Thymus (tissue), 11 donors: ENCODE results near the gene THSD4. TPM values are rescaled to one million over a fixed set of nuclear protein-coding genes. Genes with fewer than 3 reads are reported as not detected.
"Not testable (repeated sequence)": the region's sequence is repeated elsewhere in the genome, so short reads cannot be mapped to it uniquely, and the experiment has no call there.

Experiments
- DNase-seq, 9 donors: peaks; one replicate each; pipeline ENCODE4 v3.0.0-alpha.2; 2013; ENCODE audit warnings: low spot score in 9 of 9, low read depth in 6 of 9, missing footprints in 1 of 9
- H3K27ac ChIP-seq, 2 donors: one replicate each; pipeline ENCODE4 v1.5.1; 2013; ENCODE audit warnings: control low read depth in 1 of 2, low read depth in 1 of 2, low read length in 1 of 2, mild to moderate bottlenecking in 1 of 2, moderate library complexity in 1 of 2
- H3K27me3 ChIP-seq, 2 donors: one replicate each; pipeline ENCODE4 v1.5.1; 2013; ENCODE audit warnings: low read length in 1 of 2; ENCODE audit not compliant: control insufficient read depth in 2 of 2, insufficient read depth in 1 of 2
- H3K36me3 ChIP-seq, 2 donors: one replicate each; pipeline ENCODE4 v1.5.1; 2013; ENCODE audit warnings: low read length in 1 of 2, mild to moderate bottlenecking in 1 of 2, moderate library complexity in 1 of 2; ENCODE audit not compliant: control insufficient read depth in 2 of 2, insufficient read depth in 2 of 2
- H3K4me1 ChIP-seq, 2 donors: one replicate each; pipeline ENCODE4 v1.5.1; 2013; ENCODE audit warnings: low read length in 2 of 2; ENCODE audit not compliant: control insufficient read depth in 2 of 2, insufficient read depth in 2 of 2
- H3K4me3 ChIP-seq, 2 donors: one replicate each; pipeline ENCODE4 v1.5.1; 2013; ENCODE audit warnings: low read length in 2 of 2, control low read depth in 1 of 2, mild to moderate bottlenecking in 1 of 2
- H3K9me3 ChIP-seq, 2 donors: one replicate each; pipeline ENCODE4 v1.5.1; 2013; ENCODE audit warnings: low read length in 1 of 2, mild to moderate bottlenecking in 1 of 2; ENCODE audit not compliant: control insufficient read depth in 2 of 2, insufficient read depth in 1 of 2
- WGBS: extraction: QIAGEN DNeasy Blood & Tissue Kit; methylation state at CpG from one replicate; pipeline ENCODE4 v1.1.7; 2013; 5-methylcytosine and 5-hydroxymethylcytosine counted together
- polyA plus RNA-seq: library from polyadenylated mRNA; stranded (reverse); fragments of 200-250 nt; gene quantifications from one replicate; pipeline ENCODE4 v1.2.3, GENCODE V29; 2013
- total RNA-seq: library from RNA; stranded (reverse); fragments of 120-200 nt; gene quantifications from one replicate; pipeline ENCODE4 v1.2.4, GENCODE V29; 2013
- donor health status: healthy.

Gene THSD4
- total and polyA plus RNA-seq, 2 donors = 1.7 to 2.2 TPM

DNA sequence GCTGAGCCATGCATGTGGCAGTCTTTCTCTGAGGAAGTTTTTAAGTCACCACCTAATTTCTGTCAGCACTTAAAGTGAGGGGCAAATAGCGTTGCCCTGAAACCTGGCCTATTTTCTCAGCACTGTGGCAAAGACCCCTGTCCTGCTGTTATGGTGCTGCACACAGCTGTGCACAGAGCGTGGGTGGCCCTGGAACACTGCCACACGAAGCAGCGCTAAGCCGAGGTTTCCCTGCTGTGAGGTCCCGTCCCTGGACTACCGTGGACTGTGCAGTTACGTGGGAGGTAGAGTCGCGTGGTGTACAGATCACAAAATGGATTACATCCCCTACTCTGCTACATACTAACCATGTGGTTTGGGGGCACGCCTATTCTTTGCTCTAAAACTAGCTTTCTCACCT lies 593.5 kb downstream of the THSD4 start:
- Histone ChIP-seq H3K4me3 (no peak overlapping the region), H3K27ac (no peak overlapping the region), H3K27me3 (no peaks in the 10 kb centered on the region), H3K36me3 (no peaks in the 10 kb centered on the region), H3K4me1 (no peaks in the 10 kb centered on the region), H3K9me3 (no peaks in the 10 kb centered on the region)
- no peak for DNase-seq
- 91% methylated on average over 11 of the region's 11 CpGs for WGBS

DNA sequence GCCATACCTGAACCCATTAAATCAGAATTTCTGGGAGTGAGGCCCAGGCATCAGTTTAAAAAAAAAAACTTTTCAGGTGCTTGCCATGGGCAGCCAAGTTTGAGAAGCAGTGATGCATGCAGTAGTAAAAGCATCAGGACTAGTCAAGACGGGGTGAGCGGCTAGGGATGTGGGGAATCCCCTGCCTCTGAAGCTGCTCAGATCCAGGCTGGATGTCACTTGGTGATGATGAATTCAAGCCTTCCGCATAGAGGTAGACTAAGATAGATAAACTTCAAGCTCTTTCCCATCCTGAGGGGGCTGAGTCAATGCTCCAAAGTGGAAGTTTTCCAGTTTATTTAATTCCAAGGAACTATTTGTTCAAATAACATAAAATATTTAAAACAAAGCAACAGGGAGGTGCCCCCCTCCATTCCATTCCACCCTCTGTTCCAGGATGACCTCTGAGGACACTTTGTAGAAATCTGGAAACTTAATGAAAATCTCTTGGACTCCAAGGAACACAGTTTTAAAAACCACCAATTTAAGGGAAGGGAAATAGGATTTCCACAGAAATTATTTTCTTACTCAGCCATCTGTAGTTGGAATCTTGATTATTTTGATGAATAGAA lies 594.6 kb downstream of the THSD4 start:
- no peak for DNase-seq
- H3K9me3 ChIP-seq = no peaks in the 10 kb centered on the region
- no peaks in the 10 kb centered on the region for H3K27me3 ChIP-seq
- 93% methylated on average over 3 of the region's 3 CpGs for WGBS
- no peaks in the 10 kb centered on the region for H3K4me1 ChIP-seq
- no peak overlapping the region for H3K27ac ChIP-seq
- no peaks in the 10 kb centered on the region for H3K36me3 ChIP-seq
- H3K4me3 ChIP-seq = no peak overlapping the region

DNA sequence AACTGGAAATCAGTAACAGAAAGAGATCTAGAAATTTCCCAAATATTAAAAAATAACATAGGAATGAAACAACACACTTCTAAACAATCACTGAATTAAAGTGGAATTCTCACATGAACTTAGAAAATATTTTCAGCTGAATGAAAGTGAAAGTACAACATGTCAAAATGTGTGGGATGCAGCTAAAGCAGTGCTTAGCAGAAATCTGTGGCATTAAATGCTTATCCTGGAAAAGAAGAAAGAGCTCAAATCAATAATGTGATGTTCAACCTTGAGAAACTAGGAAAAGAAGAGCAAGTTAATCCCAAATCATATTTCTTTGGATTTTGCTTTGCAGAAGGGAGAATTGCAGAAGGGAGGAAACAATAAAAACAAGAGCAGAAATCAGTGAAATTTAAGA lies 596.9 kb downstream of the THSD4 start:
- H3K27me3 ChIP-seq = no peaks in the 10 kb centered on the region
- no peak overlapping the region for H3K4me3 ChIP-seq
- H3K27ac ChIP-seq = no peak overlapping the region
- no peaks in the 10 kb centered on the region for H3K9me3 ChIP-seq
- H3K36me3 ChIP-seq = no peaks in the 10 kb centered on the region
- no peak for DNase-seq
- H3K4me1 ChIP-seq = no peaks in the 10 kb centered on the region

DNA sequence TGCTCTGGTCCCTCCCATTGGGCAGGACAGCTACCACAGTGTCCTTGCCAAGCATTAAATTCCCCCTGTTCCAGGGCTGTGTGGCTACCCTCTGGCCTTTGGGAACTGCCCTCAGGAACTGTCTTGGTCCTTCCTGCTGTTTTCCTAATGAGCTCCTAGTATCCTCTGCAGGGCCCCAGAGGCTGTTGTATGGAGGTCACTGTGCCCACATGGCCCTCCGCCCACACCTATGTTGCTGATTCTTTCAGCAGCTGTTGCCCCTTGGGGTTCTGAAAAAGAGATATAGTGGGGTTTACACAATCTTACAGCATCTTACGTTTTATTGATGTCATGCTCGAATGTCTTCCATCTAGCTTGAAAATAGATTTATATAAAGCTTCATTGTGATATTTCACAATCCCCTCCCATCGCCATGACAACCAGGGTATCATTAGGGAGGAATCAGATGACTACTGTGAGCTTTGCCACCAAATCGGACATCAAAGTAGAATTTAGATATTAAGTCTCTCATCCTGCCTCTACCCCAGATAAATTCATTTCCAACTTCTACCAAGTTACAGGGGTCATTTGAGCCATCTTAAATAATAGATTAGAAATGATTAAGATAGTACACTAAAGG lies 598.0 kb downstream of the THSD4 start:
- 94% methylated on average over 5 of the region's 5 CpGs for whole genome bisulfite sequencing
- H3K4me1 ChIP-seq = no peaks in the 10 kb centered on the region
- no peaks in the 10 kb centered on the region for H3K36me3 ChIP-seq
- H3K27ac ChIP-seq = no peak overlapping the region
- H3K4me3 ChIP-seq = no peak overlapping the region
- no peak for DNase-seq
- H3K27me3 ChIP-seq = no peaks in the 10 kb centered on the region
- H3K9me3 ChIP-seq = no peaks in the 10 kb centered on the region

- Histone ChIP-seq H3K4me3 (no peak overlapping the region), H3K9me3 (no peaks in the 10 kb centered on the region), H3K27me3 (no peaks in the 10 kb centered on the region), H3K27ac (no peak overlapping the region), H3K4me1 (no peaks in the 10 kb centered on the region), H3K36me3 (no peaks in the 10 kb centered on the region)
- no peak for DNase-seq
- 92% methylated on average over 1 of the region's 1 CpG for WGBS
These were observed 600.6 kb downstream of the THSD4 start for GRCh38 chr15:71715914-71716313.

- H3K27ac ChIP-seq = no peak overlapping the region
These were observed 601.7 kb downstream of the THSD4 start for GRCh38 chr15:71716990-71717389.

DNA sequence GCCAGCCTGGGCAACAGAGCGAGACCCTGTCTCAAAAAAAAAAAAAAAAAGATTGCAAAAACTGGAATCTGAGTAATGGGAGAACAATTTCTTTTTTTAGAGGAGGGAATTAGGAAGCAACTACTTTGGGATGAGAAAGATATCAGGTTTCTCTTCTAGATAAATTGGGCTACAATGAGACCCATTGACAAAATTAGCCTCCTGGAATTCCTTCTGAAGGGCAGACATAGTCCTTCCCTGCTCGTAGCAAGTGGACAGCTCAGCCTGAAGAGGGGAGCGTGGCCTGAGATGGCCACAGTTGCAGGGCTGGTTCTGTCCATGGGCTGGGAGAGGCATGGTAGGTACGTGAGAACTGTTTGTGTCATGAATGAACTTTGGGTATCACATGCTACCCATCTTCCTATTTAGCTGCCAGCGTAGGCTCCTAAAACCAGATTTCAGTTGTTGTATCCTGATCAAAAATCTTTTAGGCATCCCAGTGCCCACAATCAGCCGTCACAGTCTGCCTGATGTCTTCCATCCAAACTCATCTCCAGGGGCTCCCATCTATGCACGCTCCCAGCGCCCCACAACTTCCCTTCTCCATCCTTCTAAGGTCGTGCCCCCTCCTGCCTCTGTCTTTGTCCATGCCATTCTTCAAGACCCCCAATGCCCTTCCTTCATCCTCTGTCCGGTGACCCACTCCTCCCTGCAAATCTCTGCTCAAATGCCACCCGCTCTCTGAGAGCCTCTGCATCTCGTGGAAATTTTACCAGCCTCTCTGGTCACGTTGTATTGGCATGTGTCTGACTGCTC lies 603.0 kb downstream of the THSD4 start:
- WGBS = 83% methylated on average over 13 of the region's 13 CpGs
- H3K27me3 ChIP-seq = no peaks in the 10 kb centered on the region
- no peak overlapping the region for H3K27ac ChIP-seq
- no peaks in the 10 kb centered on the region for H3K9me3 ChIP-seq
- H3K4me1 ChIP-seq = no peaks in the 10 kb centered on the region
- no peaks in the 10 kb centered on the region for H3K36me3 ChIP-seq
- no peak overlapping the region for H3K4me3 ChIP-seq
- DNase-seq = no peak

More at GRCh38 chr15:71716990-71717389, 601.7 kb downstream of the THSD4 start:
- no peak overlapping the region for H3K4me3 ChIP-seq
- no peaks in the 10 kb centered on the region for H3K9me3 ChIP-seq
- no peaks in the 10 kb centered on the region for H3K4me1 ChIP-seq
- no peak for DNase-seq
- no peaks in the 10 kb centered on the region for H3K27me3 ChIP-seq
- no peaks in the 10 kb centered on the region for H3K36me3 ChIP-seq

DNA sequence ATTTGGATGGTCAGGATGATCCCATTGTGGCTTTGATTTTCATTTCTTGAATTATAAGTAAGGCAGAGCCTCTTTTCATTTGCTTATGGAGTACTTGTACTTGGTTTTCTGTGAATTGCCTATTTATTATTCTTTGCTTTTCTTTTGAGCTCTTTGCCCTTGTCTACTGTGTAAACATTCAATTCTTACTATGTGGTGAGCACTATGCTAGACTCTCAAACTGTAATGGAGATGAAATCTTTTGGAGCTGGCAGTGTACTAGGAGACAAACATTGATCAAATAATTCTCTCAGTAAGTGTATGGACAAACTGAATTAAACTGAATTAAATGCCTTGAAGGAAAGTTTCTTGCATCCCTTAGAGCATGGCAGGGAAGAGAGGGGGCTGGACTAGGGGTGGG lies 608.1 kb downstream of the THSD4 start:
- H3K27me3 ChIP-seq = no peaks in the 10 kb centered on the region
- no peaks in the 10 kb centered on the region for H3K9me3 ChIP-seq
- H3K4me1 ChIP-seq = no peaks in the 10 kb centered on the region
- no peak overlapping the region for H3K4me3 ChIP-seq
- H3K27ac ChIP-seq = no peak overlapping the region
- DNase-seq = no peak
- no peaks in the 10 kb centered on the region for H3K36me3 ChIP-seq

DNA sequence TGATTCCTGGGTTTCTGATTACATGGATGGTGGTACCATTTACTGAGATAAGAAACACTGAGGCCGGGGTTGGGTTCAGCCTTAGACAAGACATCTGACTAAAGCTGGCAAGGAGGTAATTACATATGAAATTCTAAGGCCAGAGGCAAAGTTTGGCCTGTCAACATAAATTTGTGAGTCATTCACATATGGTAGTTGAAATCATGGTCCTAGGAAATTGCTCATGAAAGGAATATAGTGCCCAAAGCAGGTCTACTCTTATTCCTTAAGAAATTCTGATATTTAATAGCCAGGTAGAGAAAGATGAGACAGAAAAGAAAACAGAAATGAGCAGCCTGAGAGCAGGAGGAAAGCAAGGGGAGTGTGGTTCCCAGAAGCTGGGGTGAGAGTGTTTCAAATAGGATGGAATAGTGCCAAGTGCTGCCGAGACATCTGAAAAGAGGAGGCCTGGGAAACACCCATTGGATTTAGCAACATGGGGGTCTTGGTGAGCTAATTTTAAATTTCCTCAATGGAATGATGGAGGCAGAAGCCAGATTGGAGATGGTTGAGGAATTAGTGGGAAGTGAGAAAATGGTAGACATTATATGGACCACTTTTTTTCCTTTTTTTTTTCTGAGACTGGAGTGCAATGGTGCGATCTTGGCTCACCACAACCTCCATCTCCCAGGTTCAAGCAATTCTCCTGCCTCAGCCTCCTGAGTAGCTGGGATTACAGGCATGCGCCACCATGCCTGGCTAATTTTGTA lies 610.1 kb downstream of the THSD4 start:
- H3K4me3 ChIP-seq, H3K4me1 ChIP-seq, H3K27me3 ChIP-seq, DNase-seq, H3K9me3 ChIP-seq, H3K27ac ChIP-seq, H3K36me3 ChIP-seq: not testable (repeated sequence)
- WGBS = 93% methylated on average over 4 of the region's 4 CpGs
